ENCODE results near the gene UBE2N.

Gene UBE2N

DNA sequence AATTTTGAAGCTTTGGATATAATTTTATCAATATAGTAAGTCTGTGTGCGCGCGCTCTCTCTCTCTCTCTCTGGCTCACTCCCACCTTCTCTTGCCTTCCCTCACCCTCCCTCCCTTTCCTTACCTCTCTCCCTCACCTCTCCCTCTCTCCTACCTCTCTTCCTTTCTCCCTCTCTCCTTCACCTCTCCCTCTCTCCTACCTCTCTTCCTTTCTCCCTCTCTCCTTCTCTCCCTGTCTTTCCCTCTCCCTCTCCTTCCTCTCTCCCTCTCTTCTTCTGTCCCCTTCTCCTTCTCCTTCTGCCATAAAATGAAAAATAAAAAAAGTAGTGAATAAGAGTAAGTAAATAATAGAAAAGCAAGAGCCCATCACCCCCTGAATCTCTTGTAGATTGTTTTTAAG, 73.0 kb downstream of the UBE2N start:
- Histone ChIP-seq H3K4me2 (ENCODE audit: low read depth, low read length, poor library complexity, severe bottlenecking) (no peak overlapping the region), H3K9me3 (ENCODE audit: insufficient read depth, low read length) (no peaks in the 10 kb centered on the region), H3K27ac (ENCODE audit: low read depth, low read length) (no peak overlapping the region), H3K9ac (ENCODE audit: low read length) (no peak overlapping the region), H3K36me3 (ENCODE audit: low read length) (no peaks in the 10 kb centered on the region), H4K20me1 (ENCODE audit: low read depth, low read length) (no peaks in the 10 kb centered on the region), H3K79me2 (ENCODE audit: insufficient read depth, low read length) (no peaks in the 10 kb centered on the region), H3K9me2 (replicated peaks; ENCODE audit: insufficient read depth, low read length) (no peaks in the 10 kb centered on the region), H3K4me3 (ENCODE audit: insufficient read depth, low read length, poor library complexity, severe bottlenecking) (no peak overlapping the region), H2AFZ (ENCODE audit: low read depth, low read length, severe bottlenecking) (no peak overlapping the region), H3K27me3 (ENCODE audit: low read length) (no peaks in the 10 kb centered on the region), H3F3A (ENCODE audit: insufficient read depth) (no peaks in the 10 kb centered on the region)
- TF ChIP-seq, protein P1, sequence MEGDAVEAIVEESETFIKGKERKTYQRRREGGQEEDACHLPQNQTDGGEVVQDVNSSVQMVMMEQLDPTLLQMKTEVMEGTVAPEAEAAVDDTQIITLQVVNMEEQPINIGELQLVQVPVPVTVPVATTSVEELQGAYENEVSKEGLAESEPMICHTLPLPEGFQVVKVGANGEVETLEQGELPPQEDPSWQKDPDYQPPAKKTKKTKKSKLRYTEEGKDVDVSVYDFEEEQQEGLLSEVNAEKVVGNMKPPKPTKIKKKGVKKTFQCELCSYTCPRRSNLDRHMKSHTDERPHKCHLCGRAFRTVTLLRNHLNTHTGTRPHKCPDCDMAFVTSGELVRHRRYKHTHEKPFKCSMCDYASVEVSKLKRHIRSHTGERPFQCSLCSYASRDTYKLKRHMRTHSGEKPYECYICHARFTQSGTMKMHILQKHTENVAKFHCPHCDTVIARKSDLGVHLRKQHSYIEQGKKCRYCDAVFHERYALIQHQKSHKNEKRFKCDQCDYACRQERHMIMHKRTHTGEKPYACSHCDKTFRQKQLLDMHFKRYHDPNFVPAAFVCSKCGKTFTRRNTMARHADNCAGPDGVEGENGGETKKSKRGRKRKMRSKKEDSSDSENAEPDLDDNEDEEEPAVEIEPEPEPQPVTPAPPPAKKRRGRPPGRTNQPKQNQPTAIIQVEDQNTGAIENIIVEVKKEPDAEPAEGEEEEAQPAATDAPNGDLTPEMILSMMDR (IDR thresholded peaks at IDR 0.05; ENCODE audit: insufficient read depth, low read length, poor library complexity, severe bottlenecking), result no peak

DNA sequence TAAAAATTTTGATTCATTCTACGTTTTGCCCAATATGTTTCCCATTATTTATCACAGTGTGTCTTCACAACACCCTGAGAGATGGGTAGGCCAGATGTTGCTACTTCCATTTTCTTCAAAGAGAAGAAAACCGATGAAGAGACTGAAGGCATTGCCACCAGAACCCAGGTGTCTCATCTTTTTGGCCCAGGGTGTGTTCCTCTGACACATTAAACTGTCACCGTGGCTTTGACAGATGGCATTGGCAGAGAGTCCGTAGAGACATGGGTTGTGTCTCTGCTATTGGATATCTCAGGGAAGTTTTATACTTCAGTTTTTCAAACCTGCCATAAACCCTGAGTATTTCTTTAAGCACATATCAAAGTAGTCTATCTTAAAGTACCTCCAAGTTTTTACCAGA, 75.3 kb downstream of the UBE2N start:
- Histone ChIP-seq H2AFZ (ENCODE audit: low read depth, low read length, severe bottlenecking) (no peak overlapping the region), H4K20me1 (ENCODE audit: low read depth, low read length) (no peaks in the 10 kb centered on the region), H3K9ac (ENCODE audit: low read length) (no peak overlapping the region), H3K4me3 (ENCODE audit: insufficient read depth, low read length, poor library complexity, severe bottlenecking) (no peak overlapping the region), H3K9me3 (ENCODE audit: insufficient read depth, low read length) (no peaks in the 10 kb centered on the region), H3F3A (ENCODE audit: insufficient read depth) (no peaks in the 10 kb centered on the region), H3K9me2 (replicated peaks; ENCODE audit: insufficient read depth, low read length) (no peaks in the 10 kb centered on the region), H3K4me2 (ENCODE audit: low read depth, low read length, poor library complexity, severe bottlenecking) (no peak overlapping the region), H3K27me3 (ENCODE audit: low read length) (no peaks in the 10 kb centered on the region), H3K36me3 (ENCODE audit: low read length) (no peaks in the 10 kb centered on the region), H3K79me2 (ENCODE audit: insufficient read depth, low read length) (no peaks in the 10 kb centered on the region), H3K27ac (ENCODE audit: low read depth, low read length) (no peak overlapping the region)
- TF ChIP-seq EZH2phosphoT487 (conservative IDR thresholded peaks at IDR 0.05; ENCODE audit: low read length), result no peak
- TF ChIP-seq, protein P1 (IDR thresholded peaks at IDR 0.05; ENCODE audit: insufficient read depth, low read length, poor library complexity, severe bottlenecking), result no peak

GRCh38 chr12:93365616-93366405, 75.9 kb downstream of the UBE2N start:
- no peak overlapping the region for H3K9ac ChIP-seq (ENCODE audit: low read length)
- no peaks in the 10 kb centered on the region for H3K36me3 ChIP-seq (ENCODE audit: low read length)
- H3K27ac ChIP-seq (ENCODE audit: low read depth, low read length), result no peak overlapping the region
- no peaks in the 10 kb centered on the region for H4K20me1 ChIP-seq (ENCODE audit: low read depth, low read length)
- no peaks in the 10 kb centered on the region for H3F3A ChIP-seq (ENCODE audit: insufficient read depth)
- H3K9me3 ChIP-seq (ENCODE audit: insufficient read depth, low read length), result no peaks in the 10 kb centered on the region
- no peak for TF ChIP-seq EZH2phosphoT487 (conservative IDR thresholded peaks at IDR 0.05; ENCODE audit: low read length)
- TF ChIP-seq, protein P1 (IDR thresholded peaks at IDR 0.05; ENCODE audit: insufficient read depth, low read length, poor library complexity, severe bottlenecking), result no peak
- H2AFZ ChIP-seq (ENCODE audit: low read depth, low read length, severe bottlenecking), result no peak overlapping the region
- H3K27me3 ChIP-seq (ENCODE audit: low read length), result no peaks in the 10 kb centered on the region
- no peaks in the 10 kb centered on the region for H3K9me2 ChIP-seq (replicated peaks; ENCODE audit: insufficient read depth, low read length)
- no peak overlapping the region for H3K4me3 ChIP-seq (ENCODE audit: insufficient read depth, low read length, poor library complexity, severe bottlenecking)
- H3K79me2 ChIP-seq (ENCODE audit: insufficient read depth, low read length), result no peaks in the 10 kb centered on the region
- H3K4me2 ChIP-seq (ENCODE audit: low read depth, low read length, poor library complexity, severe bottlenecking), result no peak overlapping the region
